Mesenteric fat pad (tissue), 1 donor: ENCODE results near the gene ARL14EP. TPM values are rescaled to one million over a fixed set of nuclear protein-coding genes. Genes with fewer than 3 reads are reported as not detected.

ENCODE experiments used
- DNase-seq: peaks from one replicate; pipeline ENCODE4 v3.0.0-alpha.2; 2020; ENCODE audit warnings: low spot score
- long read RNA-seq: library from polyadenylated mRNA; unstranded; transcript quantifications from one replicate; pipeline ENCODE4 v2.0.0, GENCODE V29; 2020
- total RNA-seq: library from RNA; stranded (reverse); fragmentation: NEBNext Ultra II Directional; extraction: Animal tissue kit (Norgen Biotek cat#: 25700); gene quantifications from one replicate; pipeline ENCODE4 v1.2.1, GENCODE V29; 2021
- donor health status: DM: yes; HTN: yes; CAD: no.

The ARL14EP gene
- total RNA-seq, result 21.5 TPM
- long read RNA-seq, transcript ARL14EP-201 (4 exons, 2,430 nt), result major isoform, 28 of 37 reads
- long read RNA-seq, partial matches to known transcripts, result 4 of 37 reads
- long read RNA-seq, other reads (novel, unspliced or antisense), result 5 of 37 reads

- DNase-seq, result peak; percentile 95
Measured at GRCh38 chr11:30322826-30323710, at the start of gene ARL14EP. Gene ARL14EP (plus strand): TSS chr11:30323104. CDS start chr11:30330949, 7,845 bp downstream.

GRCh38 chr11:30277176-30277575 is 45.7 kb upstream of the ARL14EP start:
- no peak for DNase-seq

- no peak for DNase-seq
Measured at GRCh38 chr11:30279796-30280195, 43.1 kb upstream of the ARL14EP start.

GRCh38 chr11:30281476-30282288 is 41.2 kb upstream of the ARL14EP start:
- DNase-seq, result no peak

GRCh38 chr11:30282289-30282631 is 40.6 kb upstream of the ARL14EP start:
- no peak for DNase-seq

- no peak for DNase-seq
Measured at GRCh38 chr11:30284836-30285235, 38.1 kb upstream of the ARL14EP start.

GRCh38 chr11:30285416-30286121 is 37.3 kb upstream of the ARL14EP start:
- no peak for DNase-seq

GRCh38 chr11:30291331-30291730 is 31.6 kb upstream of the ARL14EP start:
- no peak for DNase-seq

GRCh38 chr11:30292545-30292944 is 30.4 kb upstream of the ARL14EP start:
- no peak for DNase-seq

GRCh38 chr11:30295178-30295885 is 27.6 kb upstream of the ARL14EP start:
- DNase-seq, result no peak

GRCh38 chr11:30304620-30305019 is 18.3 kb upstream of the ARL14EP start:
- DNase-seq, result no peak

GRCh38 chr11:30310623-30311022 is 12.3 kb upstream of the ARL14EP start:
- DNase-seq, result no peak

GRCh38 chr11:30311189-30311588 is 11.7 kb upstream of the ARL14EP start:
- DNase-seq, result no peak

GRCh38 chr11:30312243-30312642 is 10.7 kb upstream of the ARL14EP start:
- no peak for DNase-seq

GRCh38 chr11:30313580-30313979 is 9.3 kb upstream of the ARL14EP start:
- DNase-seq, result no peak

GRCh38 chr11:30314625-30315024 is 8.3 kb upstream of the ARL14EP start:
- DNase-seq, result no peak

- DNase-seq, result no peak
Measured at GRCh38 chr11:30316237-30316636, 6.7 kb upstream of the ARL14EP start.

- no peak for DNase-seq
Measured at GRCh38 chr11:30317030-30317429, 5.9 kb upstream of the ARL14EP start.

- no peak for DNase-seq
Measured at GRCh38 chr11:30321321-30321720, 1.6 kb upstream of the ARL14EP start.

- DNase-seq, result no peak
Measured at GRCh38 chr11:30322191-30322590, 713 bp upstream of the ARL14EP start.
